ENCODE measurements around the gene ISOC2.

ISOC2 gene

DNA sequence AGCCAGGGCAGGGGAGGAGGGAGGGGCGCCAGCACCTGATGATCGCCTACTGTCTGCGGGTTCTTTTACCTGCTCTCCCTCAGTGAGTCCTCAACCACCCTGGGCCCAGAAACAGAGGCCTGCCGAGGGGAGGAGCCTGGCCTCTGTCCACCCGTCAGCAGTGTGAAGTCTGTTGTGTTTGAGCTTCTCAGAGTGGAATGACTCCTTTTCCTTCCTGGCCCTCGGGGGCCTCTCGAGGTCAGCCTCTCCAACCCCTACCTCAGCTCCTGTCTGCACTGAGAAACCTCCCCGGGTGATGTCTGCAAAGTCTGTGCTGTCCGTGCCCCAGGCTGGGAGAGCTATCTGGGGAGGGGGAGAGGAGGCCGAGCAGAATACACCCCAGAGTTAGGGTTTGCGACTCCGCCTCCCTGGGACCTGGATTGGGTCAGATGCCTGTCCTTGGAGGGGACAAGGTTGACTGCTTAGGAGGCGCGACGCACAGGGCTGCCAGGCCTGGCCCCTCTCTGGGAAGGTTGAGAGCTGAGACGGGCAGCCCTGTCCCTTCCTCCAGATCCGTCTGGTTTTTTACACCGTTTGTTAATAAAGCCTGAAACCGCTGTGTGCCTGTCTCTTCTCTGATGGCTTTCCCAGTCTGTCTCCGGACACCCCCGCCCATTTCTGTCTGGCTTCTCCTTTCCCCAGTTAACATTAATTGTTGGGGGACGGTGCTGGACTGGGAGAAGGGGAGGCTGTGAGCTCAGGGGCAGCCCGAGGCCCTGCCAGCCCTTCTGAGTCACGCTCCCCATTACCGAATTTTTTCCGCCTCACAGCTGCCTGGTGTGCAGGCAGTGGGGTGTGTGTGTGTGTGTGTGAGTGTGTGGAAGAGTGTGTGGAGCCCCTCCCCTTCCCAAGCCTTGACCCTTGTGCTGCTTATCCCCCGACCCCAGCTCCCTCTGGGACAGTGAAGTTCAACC is 25.8 kb upstream of the ISOC2 start:
- DNase-seq (ENCODE audit: low spot score in 2 of 2) (no peak), ATAC-seq (replicated peaks; ENCODE audit: extremely low read depth, poor library complexity, severe bottlenecking) (no peak)
- Mint-ChIP-seq H3K4me1 (peaks cover 12% of the 10 kb centered on the region), H3K27ac (ENCODE audit: low read depth) (peak overlapping the region; percentile 64), H3K4me3 (peak overlapping the region; percentile 31), H3K27me3 (peaks cover 6% of the 10 kb centered on the region), H3K9me3 (no peaks in the 10 kb centered on the region), H3K36me3 (ENCODE audit: insufficient read depth) (peaks cover 14% of the 10 kb centered on the region)

DNA sequence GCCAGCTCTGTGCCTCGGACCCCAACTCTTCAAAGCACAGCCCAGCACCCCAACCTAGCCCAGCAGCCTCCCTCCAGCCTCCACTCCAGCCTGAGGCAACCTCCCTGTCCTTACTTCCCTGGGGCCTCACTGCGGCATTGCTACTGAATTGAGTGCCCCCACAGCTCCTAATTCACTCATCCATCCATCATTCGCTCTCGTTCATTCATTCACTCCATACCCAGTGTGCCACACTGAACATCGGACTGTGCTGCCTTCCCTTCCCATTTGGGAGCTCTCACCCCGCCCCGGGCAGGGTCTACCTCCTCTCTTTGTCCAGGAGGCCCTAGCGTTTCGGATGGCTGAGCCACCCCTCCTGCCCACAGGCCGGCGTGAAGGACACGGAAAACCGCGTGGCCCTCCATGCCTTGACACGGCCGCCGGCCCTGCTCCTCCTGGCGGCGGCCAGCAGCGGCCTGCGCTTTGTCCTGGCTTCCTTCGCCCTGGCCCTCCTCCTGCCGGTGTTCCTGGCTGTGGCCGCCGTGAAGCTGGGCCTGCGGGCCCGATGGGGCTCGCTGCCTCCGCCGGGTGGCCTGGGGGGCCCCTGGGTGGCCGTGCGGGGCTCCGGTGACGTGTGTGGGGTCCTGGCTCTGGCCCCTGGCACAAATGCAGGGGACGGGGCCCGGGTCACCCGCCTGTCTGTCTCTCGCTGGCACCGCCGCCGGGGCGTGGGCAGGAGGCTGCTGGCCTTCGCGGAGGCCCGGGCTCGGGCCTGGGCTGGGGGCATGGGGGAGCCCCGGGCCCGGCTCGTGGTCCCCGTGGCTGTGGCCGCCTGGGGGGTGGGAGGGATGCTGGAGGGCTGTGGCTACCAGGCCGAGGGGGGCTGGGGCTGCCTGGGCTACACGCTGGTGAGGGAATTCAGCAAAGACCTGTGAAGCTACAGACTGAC is 24.9 kb upstream of the ISOC2 start:
- H3K4me3 Mint-ChIP-seq: peak overlapping the region; percentile 66
- peaks cover 14% of the 10 kb centered on the region for H3K36me3 Mint-ChIP-seq (ENCODE audit: insufficient read depth)
- no peaks in the 10 kb centered on the region for H3K9me3 Mint-ChIP-seq
- DNase-seq (ENCODE audit: low spot score in 2 of 2) (no peak), ATAC-seq (replicated peaks; ENCODE audit: extremely low read depth, poor library complexity, severe bottlenecking) (no peak)
- H3K27ac Mint-ChIP-seq (ENCODE audit: low read depth): peak overlapping the region; percentile 76
- H3K27me3 Mint-ChIP-seq: no peaks in the 10 kb centered on the region
- peaks cover 12% of the 10 kb centered on the region for H3K4me1 Mint-ChIP-seq

DNA sequence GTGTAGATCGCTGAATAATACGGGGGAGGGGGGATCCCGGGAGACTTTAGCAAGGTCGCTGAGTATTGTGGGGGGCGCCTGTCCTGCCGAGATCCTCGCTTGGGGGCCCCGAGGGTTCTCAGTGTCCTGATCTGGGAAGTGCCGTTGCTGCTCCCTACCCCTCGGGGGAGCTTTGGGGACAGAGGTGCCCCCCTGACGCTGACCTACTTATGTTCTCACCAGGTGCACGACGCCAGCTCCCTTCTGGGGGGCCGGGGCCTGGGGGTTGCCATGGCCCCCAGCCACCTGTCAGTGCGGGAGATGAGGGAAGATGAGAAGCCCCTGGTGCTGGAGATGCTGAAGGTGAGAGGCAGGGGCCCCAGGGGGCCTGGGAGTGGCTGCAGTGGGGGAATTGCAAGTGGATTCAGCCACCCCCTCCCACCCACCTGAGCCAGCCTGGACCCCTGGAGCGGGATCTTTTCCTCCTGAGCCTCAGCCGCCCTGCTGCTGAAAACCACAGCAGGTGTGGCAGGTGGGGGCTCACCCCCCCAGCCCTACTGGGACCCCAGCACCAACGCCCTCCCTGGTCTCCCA is 24.1 kb upstream of the ISOC2 start:
- H3K27ac Mint-ChIP-seq (ENCODE audit: low read depth): peak overlapping the region; percentile 76
- peak overlapping the region; percentile 66 for H3K4me3 Mint-ChIP-seq
- DNase-seq (ENCODE audit: low spot score in 2 of 2): no peak
- H3K4me1 Mint-ChIP-seq: peaks cover 12% of the 10 kb centered on the region
- H3K27me3 Mint-ChIP-seq: no peaks in the 10 kb centered on the region
- H3K36me3 Mint-ChIP-seq (ENCODE audit: insufficient read depth): peaks cover 14% of the 10 kb centered on the region
- ATAC-seq (replicated peaks; ENCODE audit: extremely low read depth, poor library complexity, severe bottlenecking): peak; percentile 16
- H3K9me3 Mint-ChIP-seq: no peaks in the 10 kb centered on the region

DNA sequence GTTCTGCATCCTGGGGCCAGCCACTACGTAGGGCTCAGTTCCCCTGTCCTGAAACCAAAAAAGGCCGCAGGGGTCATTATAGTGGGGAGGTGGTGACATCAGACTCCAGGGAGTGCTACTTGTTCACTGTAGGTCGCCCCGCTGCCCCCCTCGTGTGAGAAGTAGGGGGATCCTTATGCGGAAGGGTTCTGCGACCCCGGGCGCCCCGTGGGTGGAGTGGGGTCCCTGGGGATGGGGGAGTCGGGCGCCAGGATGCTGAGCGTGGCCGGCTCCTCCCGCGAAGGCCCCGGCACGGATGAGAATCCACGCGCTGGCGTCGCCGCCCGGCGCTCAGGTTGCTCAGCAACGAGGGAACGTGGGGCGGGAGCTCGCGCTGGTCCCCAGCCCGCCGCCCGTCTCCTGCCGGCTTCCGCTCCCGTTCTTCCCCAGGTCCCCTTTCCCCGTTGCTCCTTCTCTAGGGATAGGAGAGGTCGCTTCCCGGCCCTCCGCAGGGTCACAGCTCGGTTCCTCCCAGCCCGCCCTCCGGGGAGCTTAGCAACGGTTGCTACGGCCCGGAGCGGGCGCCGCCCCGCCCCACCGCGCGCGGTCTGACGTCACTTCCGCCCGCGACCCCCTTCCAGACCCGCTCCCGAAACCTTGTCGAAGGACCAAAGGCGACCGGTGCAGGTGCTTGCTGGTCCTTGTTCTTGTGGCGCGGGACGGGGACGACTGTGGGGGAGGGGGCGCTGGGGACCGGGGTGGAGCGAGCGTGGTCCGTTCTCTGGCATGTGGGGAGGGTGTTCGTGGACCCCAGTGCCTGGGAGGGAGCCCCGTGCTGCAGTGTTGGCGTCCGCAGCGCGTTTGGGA is 23.4 kb upstream of the ISOC2 start, which contains the start of gene NAT14:
TSS of gene NAT14 (plus strand) at position 596 of the 846 bp plus-strand sequence. CDS start 521 bp downstream, outside the sequence.
- peak; percentile 59 for ATAC-seq (replicated peaks; ENCODE audit: extremely low read depth, poor library complexity, severe bottlenecking)
- Mint-ChIP-seq H3K4me1 (peaks cover 15% of the 10 kb centered on the region), H3K9me3 (no peaks in the 10 kb centered on the region), H3K36me3 (ENCODE audit: insufficient read depth) (peaks cover 12% of the 10 kb centered on the region), H3K4me3 (peak within 1 kb of the TSS; percentile 66), H3K27me3 (no peaks in the 10 kb centered on the region), H3K27ac (ENCODE audit: low read depth) (peak within 1 kb of the TSS; percentile 76)
- DNase-seq (ENCODE audit: low spot score in 2 of 2): peak; percentile 53 to 54

DNA sequence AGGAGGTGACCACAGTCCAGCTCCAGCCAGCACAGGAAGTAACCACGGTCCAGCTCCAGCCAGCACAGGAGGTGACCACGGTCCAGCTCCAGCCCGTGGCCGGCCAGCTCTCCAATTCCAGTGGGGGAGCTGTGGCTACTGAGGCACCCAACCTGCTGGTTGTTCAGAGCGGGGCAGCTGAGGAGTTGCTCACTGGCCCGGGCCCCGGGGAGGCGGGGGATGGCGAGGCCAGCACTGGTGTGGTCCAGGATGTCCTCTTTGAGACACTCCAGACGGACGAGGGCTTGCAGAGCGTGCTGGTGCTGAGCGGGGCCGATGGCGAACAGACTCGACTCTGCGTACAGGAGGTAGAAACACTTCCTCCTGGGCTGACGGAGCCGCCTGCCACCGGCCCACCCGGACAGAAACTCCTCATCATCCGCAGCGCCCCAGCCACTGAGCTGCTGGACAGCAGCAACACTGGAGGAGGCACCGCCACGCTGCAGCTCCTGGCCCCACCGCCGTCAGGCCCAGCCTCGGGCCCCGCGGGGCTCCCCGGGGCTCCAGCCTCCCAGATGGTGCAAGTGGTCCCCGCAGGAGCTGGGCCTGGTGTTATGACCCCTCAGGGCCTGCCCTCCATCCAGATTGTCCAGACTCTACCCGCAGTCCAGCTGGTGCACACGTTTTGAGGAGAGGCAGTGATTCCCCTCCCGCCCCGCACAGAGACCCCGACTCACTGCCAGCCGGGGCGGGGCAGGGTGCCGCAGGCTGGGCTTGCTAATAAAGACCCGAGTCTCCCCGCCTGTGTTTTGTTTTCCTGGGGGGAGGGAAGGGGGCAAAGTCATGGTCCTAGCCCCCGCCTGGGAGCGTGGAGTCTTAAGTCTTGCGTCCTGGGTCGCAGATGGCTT is 22.5 kb upstream of the ISOC2 start:
- Mint-ChIP-seq H3K27me3 (no peaks in the 10 kb centered on the region), H3K27ac (ENCODE audit: low read depth) (peak overlapping the region; percentile 76), H3K4me3 (peak overlapping the region; percentile 66), H3K36me3 (ENCODE audit: insufficient read depth) (peaks cover 14% of the 10 kb centered on the region), H3K4me1 (peaks cover 23% of the 10 kb centered on the region), H3K9me3 (no peaks in the 10 kb centered on the region)
- ATAC-seq (replicated peaks; ENCODE audit: extremely low read depth, poor library complexity, severe bottlenecking) (no peak), DNase-seq (ENCODE audit: low spot score in 2 of 2) (no peak)

DNA sequence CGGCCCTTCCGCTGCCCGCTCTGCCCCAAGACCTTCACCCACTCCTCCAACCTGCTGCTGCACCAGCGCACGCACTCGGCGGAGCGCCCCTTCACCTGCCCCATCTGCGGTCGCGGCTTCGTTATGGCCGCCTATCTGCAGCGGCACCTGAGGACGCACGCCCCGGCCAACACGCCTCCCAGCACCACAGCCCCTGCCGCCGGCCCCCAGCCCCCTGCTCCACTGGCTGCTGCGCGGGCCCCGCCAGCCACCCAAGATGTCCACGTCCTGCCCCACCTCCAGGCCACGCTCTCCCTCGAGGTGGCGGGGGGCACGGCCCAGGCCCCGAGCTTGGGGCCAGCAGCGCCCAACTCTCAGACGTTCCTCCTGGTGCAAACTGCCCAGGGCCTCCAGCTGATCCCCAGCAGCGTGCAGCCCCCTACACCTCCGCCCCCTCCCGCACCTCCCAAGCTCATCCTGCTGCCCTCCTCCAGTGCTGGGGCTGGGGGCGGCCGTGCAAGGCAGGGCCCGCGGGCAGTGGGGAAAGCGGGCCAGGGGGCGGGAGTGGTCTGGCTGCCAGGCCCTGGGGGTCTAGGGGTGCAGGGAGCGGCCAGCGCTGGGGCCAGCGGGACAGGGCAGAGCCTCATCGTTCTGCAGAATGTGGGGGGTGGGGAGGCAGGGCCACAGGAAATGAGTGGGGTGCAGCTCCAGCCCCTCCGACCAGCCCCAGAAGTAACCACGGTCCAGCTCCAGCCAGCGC is 21.7 kb upstream of the ISOC2 start:
- no peak for DNase-seq (ENCODE audit: low spot score in 2 of 2)
- H3K27ac Mint-ChIP-seq (ENCODE audit: low read depth): no peak overlapping the region
- H3K4me3 Mint-ChIP-seq: no peak overlapping the region

DNA sequence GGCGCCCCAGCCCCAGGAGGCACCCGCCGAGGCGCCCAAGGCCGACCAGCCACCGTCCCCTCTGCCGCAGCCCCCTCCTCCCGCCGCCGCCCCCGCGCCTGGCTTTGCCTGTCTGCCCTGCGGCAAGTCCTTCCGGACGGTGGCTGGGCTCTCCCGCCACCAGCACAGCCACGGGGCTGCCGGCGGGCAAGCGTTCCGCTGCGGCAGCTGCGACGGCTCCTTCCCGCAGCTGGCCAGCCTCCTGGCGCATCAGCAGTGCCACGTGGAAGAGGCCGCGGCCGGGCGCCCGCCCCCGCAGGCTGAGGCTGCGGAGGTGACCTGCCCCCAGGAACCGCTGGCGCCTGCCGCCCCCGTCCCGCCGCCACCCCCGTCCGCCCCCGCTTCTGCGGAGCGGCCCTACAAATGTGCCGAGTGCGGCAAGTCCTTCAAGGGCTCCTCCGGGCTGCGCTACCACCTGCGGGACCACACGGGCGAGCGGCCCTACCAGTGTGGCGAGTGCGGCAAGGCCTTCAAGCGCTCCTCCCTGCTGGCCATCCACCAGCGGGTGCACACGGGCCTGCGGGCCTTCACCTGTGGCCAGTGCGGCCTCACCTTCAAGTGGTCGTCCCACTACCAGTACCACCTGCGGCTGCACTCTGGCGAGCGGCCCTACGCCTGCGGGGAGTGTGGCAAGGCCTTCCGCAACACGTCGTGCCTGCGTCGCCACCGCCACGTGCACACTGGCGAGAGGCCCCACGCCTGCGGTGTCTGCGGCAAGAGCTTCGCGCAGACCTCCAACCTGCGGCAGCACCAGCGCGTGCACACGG is 20.9 kb upstream of the ISOC2 start:
- H3K27me3 Mint-ChIP-seq: no peaks in the 10 kb centered on the region
- DNase-seq (ENCODE audit: low spot score in 2 of 2) (no peak), ATAC-seq (replicated peaks; ENCODE audit: extremely low read depth, poor library complexity, severe bottlenecking) (no peak)
- peaks cover 38% of the 10 kb centered on the region for H3K4me1 Mint-ChIP-seq
- H3K27ac Mint-ChIP-seq (ENCODE audit: low read depth): no peak overlapping the region
- H3K4me3 Mint-ChIP-seq: no peak overlapping the region
- no peaks in the 10 kb centered on the region for H3K9me3 Mint-ChIP-seq
- peaks cover 17% of the 10 kb centered on the region for H3K36me3 Mint-ChIP-seq (ENCODE audit: insufficient read depth)

More for the DNA sequence above, 21.7 kb upstream of the ISOC2 start:
- Mint-ChIP-seq H3K9me3 (no peaks in the 10 kb centered on the region), H3K4me1 (peaks cover 31% of the 10 kb centered on the region), H3K36me3 (ENCODE audit: insufficient read depth) (peaks cover 17% of the 10 kb centered on the region), H3K27me3 (no peaks in the 10 kb centered on the region)
- ATAC-seq (replicated peaks; ENCODE audit: extremely low read depth, poor library complexity, severe bottlenecking): no peak

DNA sequence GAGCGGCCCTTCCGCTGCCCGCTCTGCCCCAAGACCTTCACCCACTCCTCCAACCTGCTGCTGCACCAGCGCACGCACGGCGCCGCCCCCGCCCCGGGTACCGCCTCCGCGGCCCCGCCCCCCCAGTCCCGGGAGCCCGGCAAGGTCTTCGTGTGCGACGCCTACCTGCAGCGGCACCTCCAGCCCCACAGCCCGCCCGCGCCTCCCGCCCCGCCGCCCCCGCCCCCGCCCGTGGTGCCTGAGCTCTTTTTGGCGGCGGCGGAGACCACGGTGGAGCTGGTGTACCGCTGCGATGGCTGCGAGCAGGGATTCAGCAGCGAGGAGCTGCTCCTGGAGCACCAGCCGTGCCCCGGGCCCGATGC is 20.3 kb upstream of the ISOC2 start:
- peaks cover 44% of the 10 kb centered on the region for H3K4me1 Mint-ChIP-seq
- H3K27ac Mint-ChIP-seq (ENCODE audit: low read depth): no peak overlapping the region
- no peaks in the 10 kb centered on the region for H3K27me3 Mint-ChIP-seq
- H3K9me3 Mint-ChIP-seq: no peaks in the 10 kb centered on the region
- DNase-seq (ENCODE audit: low spot score in 2 of 2) (no peak), ATAC-seq (replicated peaks; ENCODE audit: extremely low read depth, poor library complexity, severe bottlenecking) (no peak)
- peaks cover 19% of the 10 kb centered on the region for H3K36me3 Mint-ChIP-seq (ENCODE audit: insufficient read depth)
- H3K4me3 Mint-ChIP-seq: no peak overlapping the region

DNA sequence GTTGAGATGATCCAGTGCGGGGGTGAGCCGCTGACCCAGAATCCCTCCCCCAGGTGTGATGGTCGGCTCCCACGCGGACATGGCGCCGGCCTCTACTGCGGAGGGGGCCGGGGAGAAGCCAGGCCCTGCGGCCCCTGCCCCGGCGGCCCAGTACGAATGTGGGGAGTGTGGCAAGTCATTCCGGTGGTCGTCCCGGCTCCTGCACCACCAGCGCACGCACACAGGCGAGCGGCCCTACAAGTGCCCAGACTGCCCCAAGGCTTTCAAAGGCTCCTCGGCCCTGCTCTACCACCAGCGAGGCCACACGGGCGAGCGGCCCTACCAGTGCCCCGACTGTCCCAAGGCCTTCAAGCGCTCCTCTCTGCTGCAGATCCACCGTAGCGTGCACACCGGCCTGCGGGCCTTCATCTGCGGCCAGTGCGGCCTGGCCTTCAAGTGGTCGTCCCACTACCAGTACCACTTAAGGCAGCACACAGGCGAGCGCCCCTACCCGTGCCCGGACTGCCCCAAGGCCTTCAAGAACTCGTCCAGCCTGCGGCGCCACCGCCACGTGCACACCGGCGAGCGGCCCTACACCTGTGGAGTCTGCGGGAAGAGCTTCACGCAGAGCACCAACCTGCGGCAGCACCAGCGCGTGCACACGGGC is 19.8 kb upstream of the ISOC2 start:
- DNase-seq (ENCODE audit: low spot score in 2 of 2): no peak
- Mint-ChIP-seq H3K4me1 (peaks cover 43% of the 10 kb centered on the region), H3K27me3 (no peaks in the 10 kb centered on the region), H3K27ac (ENCODE audit: low read depth) (no peak overlapping the region), H3K36me3 (ENCODE audit: insufficient read depth) (peaks cover 22% of the 10 kb centered on the region), H3K4me3 (no peak overlapping the region), H3K9me3 (no peaks in the 10 kb centered on the region)
- no peak for ATAC-seq (replicated peaks; ENCODE audit: extremely low read depth, poor library complexity, severe bottlenecking)

Data from central memory CD8-positive, alpha-beta T cell (primary cell).